GM12891 (cell line): Measurements from ENCODE around the gene NINJ2.

Experiments used
- POLR2A ChIP-seq: IDR thresholded peaks from 2 replicates; pipeline ENCODE4 v1.6.1; 2011; ENCODE audit warnings: low read depth, low read length, control low read depth
- POLR2AphosphoS5 ChIP-seq: IDR thresholded peaks from 2 replicates; pipeline ENCODE4 v1.6.1; 2011; ENCODE audit warnings: low read depth, low read length, control low read depth
- TAF1 ChIP-seq: IDR thresholded peaks from 2 replicates; pipeline ENCODE4 v1.6.1; 2011; ENCODE audit warnings: low read depth, low read length, control low read depth

DNA sequence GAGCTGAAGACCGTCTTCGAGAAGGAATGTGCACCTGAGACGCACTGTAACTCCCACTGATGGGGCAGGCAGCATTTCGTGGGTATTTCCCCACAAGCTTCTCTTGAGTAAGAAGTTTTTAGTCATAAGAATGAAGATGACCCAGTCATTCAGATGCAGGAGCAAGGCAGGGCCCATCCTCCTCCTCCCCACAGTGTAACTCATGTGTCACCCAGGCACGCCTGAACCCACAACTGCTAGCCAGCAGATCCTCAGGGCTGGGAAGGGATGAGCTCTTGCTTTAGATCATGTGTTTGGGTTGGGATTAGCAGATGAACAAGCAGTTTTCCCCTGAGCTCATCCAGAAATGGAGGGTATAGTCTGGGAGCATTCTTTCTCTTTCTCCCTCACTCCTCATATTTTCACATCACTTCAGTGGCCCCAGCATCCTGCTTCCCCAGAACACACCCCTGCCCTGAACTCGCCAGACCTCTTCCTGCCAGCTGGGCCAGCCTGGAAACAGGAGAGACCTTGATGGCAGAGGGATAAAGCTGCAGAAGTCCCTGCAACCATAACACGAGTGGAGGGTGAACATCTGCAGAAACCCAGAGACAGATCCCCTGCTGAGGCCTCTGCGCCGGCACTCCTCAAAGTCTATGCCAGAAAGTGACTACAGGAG is 130.2 kb downstream of the NINJ2 start:
- TF ChIP-seq TAF1 = no peak
- no peak for TF ChIP-seq POLR2A
- no peak for TF ChIP-seq POLR2AphosphoS5
